SU-DHL-6 (cell line): Measurements from ENCODE around the gene PRKD1.

Experiments used
- CTCF ChIP-seq: fragments of 200-600 bp; sonication (generic); IDR thresholded peaks from one replicate; pipeline ENCODE4 v1.5.1; 2017; ENCODE audit warnings: antibody characterized with exemption, mild to moderate bottlenecking, low read length, moderate library complexity; ENCODE audit not compliant: insufficient read depth, poor library complexity, severe bottlenecking
- EZH2phosphoT487 ChIP-seq: fragments of 200-600 bp; sonication (generic), shearing (Covaris generic); conservative IDR thresholded peaks from 2 replicates; pipeline ENCODE4 v1.6.1; 2018; ENCODE audit warnings: mild to moderate bottlenecking, antibody characterized with exemption, low read length, moderate library complexity, mixed read lengths

DNA sequence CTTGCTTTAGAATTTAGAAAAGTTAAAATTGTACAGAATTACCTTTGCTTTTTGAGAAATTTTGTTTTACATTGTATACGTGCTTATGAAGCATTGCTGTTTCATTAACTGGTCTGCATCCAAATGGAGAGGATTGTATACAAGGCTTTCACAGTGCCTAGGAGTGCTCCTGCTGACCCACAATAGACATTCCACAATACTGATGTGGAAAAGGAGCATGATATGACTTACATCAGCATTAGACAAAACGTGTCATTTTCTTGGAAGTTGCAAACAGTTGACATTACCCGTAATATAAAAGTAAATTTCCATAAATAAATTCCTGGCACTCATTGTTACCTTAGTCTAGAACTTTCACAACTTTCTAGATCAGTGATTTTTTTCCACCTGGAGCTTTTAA, 1.9 kb downstream of the PRKD1 start:
- TF ChIP-seq CTCF (no peak), EZH2phosphoT487 (no peak)
